GM19240 (cell line): ENCODE results near the gene MAGEA2B.
"Not testable (repeated sequence)": the region's sequence is repeated elsewhere in the genome, so short reads cannot be mapped to it uniquely, and the experiment has no call there.

ENCODE experiments used
- DNase-seq: peaks from one replicate; pipeline ENCODE4 v3.0.0; 2011; ENCODE audit warnings: low spot score; ENCODE audit not compliant: insufficient read length

Gene MAGEA2B

GRCh38 chrX:152754871-152755270, 40.4 kb downstream of the MAGEA2B start:
- not testable (repeated sequence) for DNase-seq

- not testable (repeated sequence) for DNase-seq
Measured at GRCh38 chrX:152758918-152759317, 44.5 kb downstream of the MAGEA2B start, which contains the start of gene CSAG3. TSS of gene CSAG3 (plus strand) at chrX:152759218.

GRCh38 chrX:152759544-152759943, 45.1 kb downstream of the MAGEA2B start:
- not testable (repeated sequence) for DNase-seq

- DNase-seq = not testable (repeated sequence)
Measured at GRCh38 chrX:152761582-152761981, 47.2 kb downstream of the MAGEA2B start.

GRCh38 chrX:152766562-152766961, 52.1 kb downstream of the MAGEA2B start:
- DNase-seq = not testable (repeated sequence)
